Lung (tissue), 12 donors: Measurements from ENCODE around the gene TUBGCP2. TPM values are rescaled to one million over a fixed set of nuclear protein-coding genes. Genes with fewer than 3 reads are reported as not detected.

Experiments
- ATAC-seq: fragments of 200-7000 bp; cut with Tn5 transposase; one replicate; pipeline ENCODE4 v1.9.1; 2020; ENCODE audit warnings: moderate number of reproducible peaks; ENCODE audit not compliant: insufficient read depth, low FRiP score
- DNase-seq, 3 donors: peaks; one replicate each; pipeline ENCODE4 v3.0.0-alpha.2; 2013 to 2017
- H3K27ac ChIP-seq, 2 donors: one replicate each; pipeline ENCODE4 v1.5.1; 2013; ENCODE audit warnings: mild to moderate bottlenecking in 2 of 2, moderate library complexity in 2 of 2, control low read depth in 1 of 2, inconsistent platforms in 1 of 2, low read depth in 1 of 2, low read length in 1 of 2
- H3K27me3 ChIP-seq, 3 donors: one replicate each; pipeline ENCODE4 v1.5.1; 2013; ENCODE audit warnings: low read length in 2 of 3; ENCODE audit not compliant: control insufficient read depth in 3 of 3, insufficient read depth in 3 of 3
- H3K36me3 ChIP-seq, 4 donors: one replicate each; pipeline ENCODE4 v1.5.1; 2013; ENCODE audit warnings: low read length in 4 of 4, mild to moderate bottlenecking in 1 of 4, moderate library complexity in 1 of 4; ENCODE audit not compliant: control insufficient read depth in 4 of 4, insufficient read depth in 4 of 4
- H3K4me1 ChIP-seq, 5 donors: one replicate each; pipeline ENCODE4 v1.5.1; 2013; ENCODE audit warnings: low read length in 5 of 5, mild to moderate bottlenecking in 2 of 5, moderate library complexity in 1 of 5; ENCODE audit not compliant: control insufficient read depth in 5 of 5, insufficient read depth in 5 of 5
- H3K4me3 ChIP-seq: one replicate; pipeline ENCODE4 v1.5.1; 2013; ENCODE audit warnings: mild to moderate bottlenecking, control low read depth, moderate library complexity
- H3K9ac ChIP-seq, 2 donors: one replicate each; pipeline ENCODE4 v1.5.1; 2013; ENCODE audit warnings: low read length in 2 of 2, control low read depth in 1 of 2; ENCODE audit not compliant: insufficient read depth in 1 of 2
- H3K9me3 ChIP-seq, 4 donors: one replicate each; pipeline ENCODE4 v1.5.1; 2013; ENCODE audit warnings: low read length in 3 of 4, mild to moderate bottlenecking in 1 of 4, moderate library complexity in 1 of 4; ENCODE audit not compliant: control insufficient read depth in 4 of 4, insufficient read depth in 3 of 4
- WGBS, 2 donors: extraction: QIAGEN DNeasy Blood & Tissue Kit; methylation state at CpG; one replicate each; pipeline ENCODE4 v1.1.7; 2013; 5-methylcytosine and 5-hydroxymethylcytosine counted together
- polyA plus RNA-seq, 2 donors: library from polyadenylated mRNA; stranded (reverse); fragments of 200-250 nt; gene quantifications; one replicate each; pipeline ENCODE4 v1.2.1, GENCODE V29; 2013
- total RNA-seq, 2 donors: library from RNA; depleted of rRNA in 1 of 2; stranded (reverse); fragments of >200 nt in 1 of 2; gene quantifications; one replicate each; pipeline ENCODE4 v1.2.1, GENCODE V29; 2014 to 2021
- TF ChIP-seq, protein P1 (sequence below): IDR thresholded peaks from 2 replicates; pipeline ENCODE4 v1.5.1; 2012; ENCODE audit warnings: mild to moderate bottlenecking; ENCODE audit errors: control extremely low read depth, extremely low read depth
- donor health status: control.
- donor health status: control.
- donor health status: Bipolar disorder and iron deficiency.
- donor health status: healthy.
- donor health status: DM: yes; HTN: yes; CAD: no.

The TUBGCP2 gene
- total and polyA plus RNA-seq, 4 donors, result 39.2 to 66.2 (median 53.8) TPM

DNA sequence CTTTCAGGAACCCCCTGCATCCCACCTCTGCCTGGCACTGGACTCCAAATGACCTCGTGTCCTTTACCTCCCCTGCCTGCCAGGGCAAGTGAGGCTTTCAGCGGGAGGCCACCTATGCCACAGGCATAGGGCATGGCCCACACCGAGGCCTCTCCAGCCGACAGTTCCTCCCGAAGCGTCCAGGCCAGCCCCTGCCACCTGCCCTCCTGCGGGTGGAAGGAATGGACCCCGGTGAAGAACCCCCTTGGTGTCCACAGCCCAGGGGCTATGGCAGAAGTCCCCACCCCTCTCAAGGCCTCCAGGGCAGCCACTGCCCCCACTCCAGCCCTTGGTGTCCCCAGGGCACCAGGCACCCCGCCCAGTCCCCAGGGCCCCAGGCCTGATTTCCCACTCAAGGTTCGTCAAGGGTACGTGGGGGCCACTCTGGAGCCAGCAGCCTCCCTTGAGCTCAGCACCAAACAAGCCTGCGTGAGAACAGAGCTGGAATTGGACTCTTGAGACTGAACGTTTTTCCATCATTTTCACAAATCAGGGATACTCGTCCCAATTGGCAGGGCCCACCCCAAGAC, 46.1 kb upstream of the TUBGCP2 start:
- Histone ChIP-seq H3K36me3 (peaks cover 0 to 6% (median 0%) of the 10 kb centered on the region in 4 donors), H3K4me1 (peaks cover 0 to 10% (median 0%) of the 10 kb centered on the region in 5 donors), H3K4me3 (no peak overlapping the region), H3K9ac (no peak overlapping the region), H3K27me3 (no peaks in the 10 kb centered on the region), H3K27ac (no peak overlapping the region), H3K9me3 (no peaks in the 10 kb centered on the region)
- DNase-seq (no peak), ATAC-seq (no peak)
- WGBS, 2 donors, result 96% methylated on average over 14 of the region's 14 CpGs
- TF ChIP-seq, protein P1, sequence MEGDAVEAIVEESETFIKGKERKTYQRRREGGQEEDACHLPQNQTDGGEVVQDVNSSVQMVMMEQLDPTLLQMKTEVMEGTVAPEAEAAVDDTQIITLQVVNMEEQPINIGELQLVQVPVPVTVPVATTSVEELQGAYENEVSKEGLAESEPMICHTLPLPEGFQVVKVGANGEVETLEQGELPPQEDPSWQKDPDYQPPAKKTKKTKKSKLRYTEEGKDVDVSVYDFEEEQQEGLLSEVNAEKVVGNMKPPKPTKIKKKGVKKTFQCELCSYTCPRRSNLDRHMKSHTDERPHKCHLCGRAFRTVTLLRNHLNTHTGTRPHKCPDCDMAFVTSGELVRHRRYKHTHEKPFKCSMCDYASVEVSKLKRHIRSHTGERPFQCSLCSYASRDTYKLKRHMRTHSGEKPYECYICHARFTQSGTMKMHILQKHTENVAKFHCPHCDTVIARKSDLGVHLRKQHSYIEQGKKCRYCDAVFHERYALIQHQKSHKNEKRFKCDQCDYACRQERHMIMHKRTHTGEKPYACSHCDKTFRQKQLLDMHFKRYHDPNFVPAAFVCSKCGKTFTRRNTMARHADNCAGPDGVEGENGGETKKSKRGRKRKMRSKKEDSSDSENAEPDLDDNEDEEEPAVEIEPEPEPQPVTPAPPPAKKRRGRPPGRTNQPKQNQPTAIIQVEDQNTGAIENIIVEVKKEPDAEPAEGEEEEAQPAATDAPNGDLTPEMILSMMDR, result no peak

DNA sequence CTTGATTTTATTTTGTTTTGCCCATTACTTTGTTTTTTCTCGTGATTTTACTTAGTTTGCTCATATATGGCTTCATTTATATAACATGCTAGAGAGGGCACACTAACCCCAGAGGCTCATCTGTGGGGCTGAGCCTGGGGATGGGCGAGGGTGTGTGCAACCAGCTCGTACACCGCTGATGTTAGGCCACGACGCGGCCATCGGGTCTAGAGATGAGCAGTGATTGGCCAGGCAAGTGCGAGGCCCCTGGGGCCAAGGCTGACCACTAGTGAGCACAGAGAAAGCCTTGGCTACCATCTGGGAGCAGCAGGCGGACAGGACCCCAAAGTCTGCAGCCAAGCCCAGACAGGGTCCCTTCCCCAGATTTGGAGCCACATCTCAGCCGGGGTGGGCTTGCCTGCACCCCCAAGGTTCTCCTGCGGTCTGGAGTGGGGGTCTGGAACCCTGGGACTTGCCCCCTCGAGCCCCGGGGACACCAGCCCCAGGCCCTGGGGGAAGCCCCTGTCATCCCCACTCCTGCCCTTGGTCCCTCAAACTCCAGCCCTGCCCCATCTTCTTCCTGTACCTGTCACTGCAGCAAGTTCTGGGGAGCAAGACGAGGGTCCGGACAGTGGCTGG, 45.4 kb upstream of the TUBGCP2 start:
- TF ChIP-seq, protein P1, result no peak
- no peaks in the 10 kb centered on the region for H3K9me3 ChIP-seq
- peaks cover 0 to 6% (median 0%) of the 10 kb centered on the region in 4 donors for H3K36me3 ChIP-seq
- no peak overlapping the region for H3K27ac ChIP-seq
- DNase-seq (no peak), ATAC-seq (no peak)
- no peak overlapping the region for H3K4me3 ChIP-seq
- no peaks in the 10 kb centered on the region for H3K27me3 ChIP-seq
- H3K4me1 ChIP-seq, result peaks cover 0 to 10% (median 0%) of the 10 kb centered on the region in 5 donors
- WGBS, 2 donors, result 86 to 92% methylated on average over 15 to 16 of the region's 16 CpGs
- no peak overlapping the region for H3K9ac ChIP-seq

DNA sequence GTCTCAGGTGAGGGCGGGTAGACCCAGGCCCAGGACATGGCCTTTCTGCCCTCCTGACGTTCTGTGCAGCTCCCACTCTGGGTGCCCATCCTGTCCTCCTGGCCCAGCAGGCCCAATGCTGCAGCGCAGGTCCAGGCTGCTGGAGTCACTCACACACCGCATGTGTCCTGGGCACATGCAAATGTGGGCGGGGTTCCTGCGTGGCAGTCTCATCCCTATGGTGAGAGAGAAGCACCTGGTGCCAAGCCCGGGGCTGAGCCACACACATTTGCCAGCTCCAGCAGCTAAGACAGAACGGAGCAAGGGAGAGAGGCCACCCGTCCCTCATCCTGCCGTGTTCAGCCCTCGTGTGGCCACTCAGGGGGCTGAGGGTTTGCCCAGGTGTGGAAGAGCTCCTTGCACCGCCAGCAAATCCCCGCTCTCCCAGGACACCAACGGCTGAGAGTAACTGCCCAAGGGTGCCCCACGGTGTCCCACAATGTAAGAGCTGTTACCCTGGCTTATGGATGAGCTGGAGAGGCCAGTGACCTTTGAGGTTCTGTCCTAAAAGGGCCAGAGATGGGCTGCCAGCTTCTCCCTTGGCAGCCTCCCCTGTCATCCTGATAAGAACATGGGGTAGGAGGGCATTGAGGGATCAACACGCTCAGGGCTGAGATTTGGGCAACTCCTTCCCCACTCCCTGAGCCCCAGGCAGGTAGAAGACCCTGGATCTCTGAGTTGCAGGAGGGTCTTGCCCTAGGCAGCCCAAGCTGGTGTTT, 44.7 kb upstream of the TUBGCP2 start:
- 80 to 84% methylated on average over 16 of the region's 16 CpGs for WGBS, 2 donors
- no peaks in the 10 kb centered on the region for H3K27me3 ChIP-seq
- TF ChIP-seq, protein P1, result no peak
- ATAC-seq (no peak), DNase-seq (no peak)
- peaks cover 0 to 6% (median 0%) of the 10 kb centered on the region in 4 donors for H3K36me3 ChIP-seq
- no peak overlapping the region for H3K4me3 ChIP-seq
- no peak overlapping the region for H3K9ac ChIP-seq
- no peaks in the 10 kb centered on the region for H3K9me3 ChIP-seq
- H3K4me1 ChIP-seq, result peaks cover 0 to 10% (median 0%) of the 10 kb centered on the region in 5 donors
- no peak overlapping the region for H3K27ac ChIP-seq
